ENCODE results near the gene MIOS. TPM values are rescaled to one million over a fixed set of nuclear protein-coding genes. Genes with fewer than 3 reads are reported as not detected.

MIOS gene
- total RNA-seq, 4 donors from 2014 or later, result 68.4 to 336 (median 280) TPM

GRCh38 chr7:7584653-7585052, 18.0 kb downstream of the MIOS start:
- intact Hi-C loops (cut with DNase I; ENCODE audit: low total_unique reads), result no loop called here
- H3K4me3 ChIP-seq, result no peak overlapping the region
- H3K9me3 ChIP-seq, result no peaks in the 10 kb centered on the region
- ATAC-seq (no peak), DNase-seq (no peak)
- in situ Hi-C loops (cut with MboI; ENCODE audit: low sequenced_read_pairs in 4 of 4), result loop anchor here in 1 of 4 donors (10.0 kb wide), 1 partner anchor 60 kb away; the partner anchor contains the start of gene UMAD1
- no peak overlapping the region for H3K27ac ChIP-seq
- no peaks in the 10 kb centered on the region for H3K27me3 ChIP-seq
- peaks cover 0 to 19% of the 10 kb centered on the region in 2 donors for H3K36me3 ChIP-seq
- TF ChIP-seq CTCF (IDR thresholded peaks at IDR 0.05 in 4 of 5, conservative IDR thresholded peaks at IDR 0.05 in 1 of 5), result no peak
- no peaks in the 10 kb centered on the region for H3K4me1 ChIP-seq

- no peak overlapping the region for H3K4me3 ChIP-seq
- in situ Hi-C loops (cut with MboI; ENCODE audit: low sequenced_read_pairs in 4 of 4), result loop anchor here in 1 of 4 donors (10.0 kb wide), 1 partner anchor 59 kb away; the partner anchor contains the start of gene UMAD1
- H3K36me3 ChIP-seq, result peaks cover 0 to 25% of the 10 kb centered on the region in 2 donors
- ATAC-seq, result no peak
- no peaks in the 10 kb centered on the region for H3K4me1 ChIP-seq
- DNase-seq, result no peak
- TF ChIP-seq POLR2A (IDR thresholded peaks at IDR 0.05), result no peak
- TF ChIP-seq CTCF (IDR thresholded peaks at IDR 0.05 in 4 of 5, conservative IDR thresholded peaks at IDR 0.05 in 1 of 5), result no peak
- no peaks in the 10 kb centered on the region for H3K27me3 ChIP-seq
- H3K9me3 ChIP-seq, result no peaks in the 10 kb centered on the region
- intact Hi-C loops (cut with DNase I; ENCODE audit: low total_unique reads), result no loop called here
- H3K27ac ChIP-seq, result no peak overlapping the region
Measured at GRCh38 chr7:7585241-7585928, 18.7 kb downstream of the MIOS start.

GRCh38 chr7:7595451-7595850, 28.8 kb downstream of the MIOS start:
- no peak overlapping the region for H3K4me3 ChIP-seq
- TF ChIP-seq CTCF (IDR thresholded peaks at IDR 0.05 in 4 of 5, conservative IDR thresholded peaks at IDR 0.05 in 1 of 5), result peak in 1 of 5 experiments; percentile 28
- no peak for TF ChIP-seq POLR2A (IDR thresholded peaks at IDR 0.05)
- no peaks in the 10 kb centered on the region for H3K4me1 ChIP-seq
- peaks cover 0 to 89% of the 10 kb centered on the region in 2 donors for H3K36me3 ChIP-seq
- in situ Hi-C loops (cut with MboI; ENCODE audit: low sequenced_read_pairs in 4 of 4), result no loop called here
- ATAC-seq (no peak), DNase-seq (no peak)
- H3K9me3 ChIP-seq, result no peaks in the 10 kb centered on the region
- no peak overlapping the region for H3K27ac ChIP-seq
- intact Hi-C loops (cut with DNase I; ENCODE audit: low total_unique reads), result no loop called here
- H3K27me3 ChIP-seq, result no peaks in the 10 kb centered on the region

GRCh38 chr7:7596176-7596575, 29.5 kb downstream of the MIOS start:
- in situ Hi-C loops (cut with MboI; ENCODE audit: low sequenced_read_pairs in 4 of 4) (no loop called here), intact Hi-C loops (cut with DNase I; ENCODE audit: low total_unique reads) (no loop called here)
- Histone ChIP-seq H3K4me1 (no peaks in the 10 kb centered on the region), H3K27ac (no peak overlapping the region), H3K9me3 (no peaks in the 10 kb centered on the region), H3K4me3 (no peak overlapping the region), H3K36me3 (peaks cover 0 to 85% of the 10 kb centered on the region in 2 donors), H3K27me3 (no peaks in the 10 kb centered on the region)
- TF ChIP-seq CTCF (IDR thresholded peaks at IDR 0.05 in 4 of 5, conservative IDR thresholded peaks at IDR 0.05 in 1 of 5) (no peak), POLR2A (IDR thresholded peaks at IDR 0.05) (no peak)
- DNase-seq, result no peak
- no peak for ATAC-seq

Measured in gastrocnemius medialis (tissue), 4 donors.